Neural progenitor cell (in vitro differentiated cells): ENCODE data around the gene CDC42SE2.

Experiments
- CTCF ChIP-seq: fragments of 200-600 bp; sonication (generic); IDR thresholded peaks from 2 replicates; pipeline ENCODE4 v1.5.1; 2017; ENCODE audit warnings: antibody characterized with exemption, mild to moderate bottlenecking
- EZH2 ChIP-seq: fragments of 200-600 bp; sonication (generic); IDR thresholded peaks from 2 replicates; pipeline ENCODE4 v1.6.1; 2017; ENCODE audit warnings: antibody characterized with exemption, mild to moderate bottlenecking, moderate library complexity

- no peak for TF ChIP-seq CTCF
- TF ChIP-seq EZH2: no peak
Measured at GRCh38 chr5:131366428-131366827, 102.6 kb downstream of the CDC42SE2 start.
